Measurements from ENCODE around the gene METTL24. TPM values are rescaled to one million over a fixed set of nuclear protein-coding genes. Genes with fewer than 3 reads are reported as not detected.

METTL24 gene
- total and polyA plus RNA-seq, 2 of the 8 experiments (the other 6 are each of a cell fraction or from before 2014, with no cell fraction given), result 0.30 to 0.39 TPM

DNA sequence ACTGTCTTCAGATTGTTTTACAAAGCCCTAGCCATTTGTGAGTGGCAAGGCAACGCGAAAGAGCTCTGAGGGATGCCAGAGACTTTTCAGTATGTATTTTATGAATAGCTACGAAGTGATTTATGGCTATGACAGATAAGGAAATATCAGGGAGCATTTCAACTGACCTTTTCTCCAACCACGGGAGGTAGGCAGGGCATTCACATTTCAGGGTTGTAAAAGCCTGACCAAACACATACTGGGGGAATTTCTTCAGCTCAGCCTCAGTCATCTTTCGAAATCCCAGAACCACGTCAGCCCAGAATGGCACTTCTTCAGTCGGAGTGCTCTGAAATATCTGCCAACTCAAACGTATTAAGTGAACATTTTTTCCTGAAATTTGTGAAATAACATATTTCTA is 46.5 kb upstream of the METTL24 start:
- POLR2A ChIA-PET (ENCODE audit: partially characterized antibody), result no interaction called here
- H3K9me3 ChIP-seq (ENCODE audit: insufficient read depth in 2 of 2, low read depth in 1 of 2, low read length in 1 of 2), result no peaks in the 10 kb centered on the region
- no peaks in the 10 kb centered on the region for H3K4me1 ChIP-seq (replicated peaks in 1 of 4; ENCODE audit: control insufficient read depth in 3 of 4, insufficient read depth in 4 of 4, low read length in 3 of 4)
- H3K4me2 ChIP-seq (ENCODE audit: insufficient read depth in 1 of 2, low read depth in 2 of 2, low read length in 2 of 2), result no peak overlapping the region
- no peak overlapping the region for H2BK15ac ChIP-seq (ENCODE audit: low read length)
- H3K56ac ChIP-seq (replicated peaks; ENCODE audit: insufficient read length, low read depth, low read length), result no peak overlapping the region
- H2BK20ac ChIP-seq (ENCODE audit: low read length), result no peak overlapping the region
- no peak overlapping the region for H2BK120ac ChIP-seq (replicated peaks; ENCODE audit: low read depth, low read length)
- no peak overlapping the region for H4K8ac ChIP-seq (ENCODE audit: extremely low read depth, insufficient read depth, low read length)
- H3K27me3 ChIP-seq (replicated peaks in 1 of 4; ENCODE audit: control insufficient read depth in 3 of 4, extremely low read depth in 1 of 4, insufficient read depth in 3 of 4, low read length in 3 of 4), result no peaks in the 10 kb centered on the region
- no peak overlapping the region for H3K14ac ChIP-seq (ENCODE audit: insufficient read length)
- no peaks in the 10 kb centered on the region for H3K23me2 ChIP-seq (ENCODE audit: low read depth, low read length)
- H2BK5ac ChIP-seq (ENCODE audit: low read depth, low read length), result no peak overlapping the region
- H3K27ac ChIP-seq (ENCODE audit: low read depth, low read length), result no peak overlapping the region
- H3K36me3 ChIP-seq (ENCODE audit: control insufficient read depth in 2 of 4, insufficient read depth in 4 of 4, low read length in 3 of 4), result no peaks in the 10 kb centered on the region
- H2AK5ac ChIP-seq (ENCODE audit: low read depth, low read length), result no peak overlapping the region
- H3K79me1 ChIP-seq (ENCODE audit: low read depth, low read length), result no peaks in the 10 kb centered on the region
- no peak overlapping the region for H2AFZ ChIP-seq (ENCODE audit: low read length)
- no peak for DNase-seq (ENCODE audit: low read depth in 1 of 2, low spot score in 2 of 2)
- H2BK12ac ChIP-seq (ENCODE audit: low read depth, low read length), result no peak overlapping the region
- no peak overlapping the region for H3K23ac ChIP-seq (ENCODE audit: insufficient read length)
- no peak overlapping the region for H3K4me3 ChIP-seq (ENCODE audit: extremely low read depth in 1 of 4, insufficient read depth in 2 of 4, low read depth in 3 of 4, low read length in 4 of 4)
- no peaks in the 10 kb centered on the region for H3K79me2 ChIP-seq (ENCODE audit: control insufficient read depth in 1 of 2, insufficient read depth in 2 of 2, low read length in 2 of 2)
- H3K18ac ChIP-seq (ENCODE audit: extremely low read depth, low read length), result no peak overlapping the region
- no peak for FAIRE-seq
- no peak overlapping the region for H4K5ac ChIP-seq (ENCODE audit: insufficient read length, low read depth, low read length)
- TF ChIP-seq TEAD4 (IDR thresholded peaks at IDR 0.05; ENCODE audit: low read depth, low read length) (no peak), SP2 (IDR thresholded peaks at IDR 0.05; ENCODE audit: low read length) (no peak)
- no peak overlapping the region for H4K91ac ChIP-seq (replicated peaks; ENCODE audit: insufficient read length, low read length)
- CTCF ChIA-PET (ENCODE audit: partially characterized antibody), result interaction anchor here (1.2 to 3.9 kb wide), 2 partner anchors 11 to 13 kb away, joined by 3 to 24 read pairs; no protein-coding TSS in a partner anchor
- H3K9ac ChIP-seq (replicated peaks in 1 of 4; ENCODE audit: extremely low read depth in 1 of 4, low read depth in 3 of 4, low read length in 3 of 4), result no peak overlapping the region
- no peaks in the 10 kb centered on the region for H4K20me1 ChIP-seq (replicated peaks in 1 of 2; ENCODE audit: control insufficient read depth in 1 of 2, insufficient read depth in 2 of 2, low read length in 2 of 2)
- H3K4ac ChIP-seq (replicated peaks; ENCODE audit: insufficient read length, low read depth, low read length), result no peak overlapping the region
- 96% methylated on average over 8 of the region's 8 CpGs; no CpG with 5 or more reads in 1 of the 2 experiments for WGBS, 2 experiments (ENCODE audit: extremely low coverage in 1 of 2, insufficient coverage in 1 of 2, insufficient read length in 1 of 2, insufficient replicate concordance in 2 of 2, low coverage in 1 of 2, low lambda C conversion rate in 2 of 2, missing lambda C conversion rate in 1 of 2)
